H9 (cell line): ENCODE data around the gene RNF224. TPM values are rescaled to one million over a fixed set of nuclear protein-coding genes. Genes with fewer than 3 reads are reported as not detected.

Experiments
- DNase-seq: peaks from one replicate; pipeline ENCODE4 v3.0.0-alpha.2; 2017
- H2AFZ ChIP-seq: one replicate; pipeline ENCODE4 v1.6.1; 2013; ENCODE audit warnings: mild to moderate bottlenecking, low read length, control low read depth, moderate library complexity
- H2AK5ac ChIP-seq: 2 replicates; pipeline ENCODE4 v1.6.1; 2013; ENCODE audit warnings: low read length, control low read depth, mixed read lengths; ENCODE audit not compliant: insufficient read length
- H2BK120ac ChIP-seq: one replicate; pipeline ENCODE4 v1.6.1; 2013; ENCODE audit warnings: low read depth, mild to moderate bottlenecking, low read length, control low read depth, inconsistent platforms; ENCODE audit not compliant: poor library complexity, severe bottlenecking
- H2BK12ac ChIP-seq: 2 replicates; pipeline ENCODE4 v1.6.1; 2013; ENCODE audit warnings: low read length, control low read depth, mixed read lengths, low read depth; ENCODE audit not compliant: insufficient read length
- H2BK15ac ChIP-seq: 2 replicates; pipeline ENCODE4 v1.6.1; 2013; ENCODE audit warnings: low read depth, low read length, control low read depth
- H2BK20ac ChIP-seq: one replicate; pipeline ENCODE4 v1.6.1; 2013; ENCODE audit warnings: low read depth, mild to moderate bottlenecking, low read length, control low read depth, inconsistent platforms; ENCODE audit not compliant: poor library complexity, severe bottlenecking
- H2BK5ac ChIP-seq: 2 replicates; pipeline ENCODE4 v1.6.1; 2013; ENCODE audit warnings: low read length, control low read depth, mixed read lengths; ENCODE audit not compliant: insufficient read length
- H3K14ac ChIP-seq: 2 replicates; pipeline ENCODE4 v1.6.1; 2013; ENCODE audit warnings: low read length, control low read depth; ENCODE audit not compliant: insufficient read depth
- H3K18ac ChIP-seq: 2 replicates; pipeline ENCODE4 v1.6.1; 2013; ENCODE audit warnings: low read depth, mild to moderate bottlenecking, mixed read lengths, low read length, control low read depth; ENCODE audit not compliant: insufficient read length
- H3K23ac ChIP-seq: 2 replicates; pipeline ENCODE4 v1.6.1; 2013; ENCODE audit warnings: low read length, control low read depth, mixed read lengths, low read depth; ENCODE audit not compliant: insufficient read length
- H3K23me2 ChIP-seq: 2 replicates; pipeline ENCODE4 v1.6.1; 2013; ENCODE audit warnings: low read depth, mild to moderate bottlenecking, mixed read lengths, low read length, control low read depth; ENCODE audit not compliant: insufficient read length, poor library complexity, severe bottlenecking
- H3K27ac ChIP-seq: 2 replicates; pipeline ENCODE4 v1.5.1; 2013; ENCODE audit warnings: low read length, control low read depth, mixed read lengths, low read depth; ENCODE audit not compliant: insufficient read length
- H3K27me3 ChIP-seq: 2 replicates; pipeline ENCODE4 v1.6.1; 2013; ENCODE audit warnings: low read length, control low read depth, inconsistent platforms; ENCODE audit not compliant: insufficient read depth
- H3K4ac ChIP-seq: 2 replicates; pipeline ENCODE4 v1.6.1; 2013; ENCODE audit warnings: low read depth, mild to moderate bottlenecking, control low read depth, inconsistent platforms, low read length, moderate library complexity
- H3K4me1 ChIP-seq: 2 replicates; pipeline ENCODE4 v1.6.1; 2013; ENCODE audit warnings: low read length, control low read depth, inconsistent platforms; ENCODE audit not compliant: insufficient read depth
- H3K4me2 ChIP-seq: 2 replicates; pipeline ENCODE4 v1.6.1; 2013; ENCODE audit warnings: low read length, control low read depth, mixed read lengths; ENCODE audit not compliant: insufficient read length, insufficient read depth
- H3K56ac ChIP-seq: 2 replicates; pipeline ENCODE4 v1.6.1; 2013; ENCODE audit warnings: low read depth, mild to moderate bottlenecking, mixed read lengths, low read length, control low read depth; ENCODE audit not compliant: insufficient read length
- H3K79me1 ChIP-seq: 2 replicates; pipeline ENCODE4 v1.6.1; 2013; ENCODE audit warnings: low read depth, mild to moderate bottlenecking, moderate library complexity, low read length, control low read depth, inconsistent platforms; ENCODE audit not compliant: insufficient read depth, poor library complexity, severe bottlenecking
- H3K79me2 ChIP-seq: 2 replicates; pipeline ENCODE4 v1.6.1; 2013; ENCODE audit warnings: low read length, control low read depth, inconsistent platforms; ENCODE audit not compliant: insufficient read depth
- H3K9ac ChIP-seq: 2 replicates; pipeline ENCODE4 v1.6.1; 2013; ENCODE audit warnings: low read length, control low read depth, mixed read lengths; ENCODE audit not compliant: insufficient read length; ENCODE audit errors: extremely low read depth
- H3K9me3 ChIP-seq: one replicate; pipeline ENCODE4 v1.6.1; 2013; ENCODE audit warnings: low read depth, low read length, inconsistent platforms; ENCODE audit not compliant: control insufficient read depth
- H3T11ph ChIP-seq: one replicate; pipeline ENCODE4 v1.6.1; 2013; ENCODE audit warnings: mild to moderate bottlenecking, low read length, control low read depth, inconsistent platforms
- H4K20me1 ChIP-seq: one replicate; pipeline ENCODE4 v1.6.1; 2013; ENCODE audit not compliant: control insufficient read depth, insufficient read length, insufficient read depth
- H4K5ac ChIP-seq: 2 replicates; pipeline ENCODE4 v1.6.1; 2013; ENCODE audit warnings: low read depth, mild to moderate bottlenecking, mixed read lengths, low read length, control low read depth; ENCODE audit not compliant: insufficient read length
- H4K8ac ChIP-seq: replicated peaks from 2 replicates; pipeline ENCODE4 v1.6.1; 2013; ENCODE audit warnings: low read length, control low read depth, mixed read lengths, low read depth; ENCODE audit not compliant: insufficient read length
- H4K91ac ChIP-seq: 2 replicates; pipeline ENCODE4 v1.6.1; 2013; ENCODE audit warnings: low read depth, mild to moderate bottlenecking, moderate library complexity, mixed read lengths, low read length, control low read depth; ENCODE audit not compliant: insufficient read length
- H3K27ac Mint-ChIP-seq, 3 experiments: 2 replicates in 2 of 3; 3 replicates in 1 of 3; pipeline ENCODE4 v1.8.0; 2020 to 2021; ENCODE audit warnings: mixed read lengths in 3 of 3, mild to moderate bottlenecking in 1 of 3, moderate library complexity in 1 of 3
- H3K27me3 Mint-ChIP-seq: 2 replicates; pipeline ENCODE4 v1.8.0; 2021; ENCODE audit warnings: low read depth, mild to moderate bottlenecking, moderate library complexity, mixed read lengths
- H3K36me3 Mint-ChIP-seq, 3 experiments: 2 replicates in 2 of 3; 3 replicates in 1 of 3; pipeline ENCODE4 v1.8.0; 2020 to 2021; ENCODE audit warnings: low read depth in 3 of 3, mixed read lengths in 3 of 3; ENCODE audit not compliant: insufficient read depth in 1 of 3
- H3K4me1 Mint-ChIP-seq, 2 experiments: 2 replicates each; pipeline ENCODE4 v1.8.0; 2020; ENCODE audit warnings: mixed read lengths in 2 of 2
- H3K4me3 Mint-ChIP-seq, 2 experiments: 2 replicates in 1 of 2; 3 replicates in 1 of 2; pipeline ENCODE4 v1.8.0; 2020 to 2021; ENCODE audit warnings: mild to moderate bottlenecking in 2 of 2, mixed read lengths in 2 of 2, moderate library complexity in 1 of 2
- H3K9me3 Mint-ChIP-seq, 2 experiments: 2 replicates in 1 of 2; 3 replicates in 1 of 2; pipeline ENCODE4 v1.8.0; 2020; ENCODE audit warnings: mild to moderate bottlenecking in 2 of 2, mixed read lengths in 2 of 2, moderate library complexity in 1 of 2
- CTCF ChIP-seq: fragments of 200-600 bp; sonication (generic); conservative IDR thresholded peaks from 3 replicates; pipeline ENCODE4 v1.8.0; 2021; ENCODE audit warnings: antibody characterized with exemption, mild to moderate bottlenecking
- WGBS: extraction: QIAGEN DNeasy Blood & Tissue Kit; methylation state at CpG from one replicate; pipeline ENCODE4 v1.1.7; 2013; ENCODE audit warnings: missing lambda C conversion rate, low lambda C conversion rate, mixed read lengths; ENCODE audit not compliant: insufficient read length; ENCODE audit errors: extremely low coverage; 5-methylcytosine and 5-hydroxymethylcytosine counted together
- total RNA-seq: library from RNA; stranded (reverse); gene quantifications from 2 replicates; pipeline ENCODE4 v1.2.1, GENCODE V29; 2021

RNF224 gene
- total RNA-seq, 1 experiment from 2014 or later, result 0.15 TPM

DNA sequence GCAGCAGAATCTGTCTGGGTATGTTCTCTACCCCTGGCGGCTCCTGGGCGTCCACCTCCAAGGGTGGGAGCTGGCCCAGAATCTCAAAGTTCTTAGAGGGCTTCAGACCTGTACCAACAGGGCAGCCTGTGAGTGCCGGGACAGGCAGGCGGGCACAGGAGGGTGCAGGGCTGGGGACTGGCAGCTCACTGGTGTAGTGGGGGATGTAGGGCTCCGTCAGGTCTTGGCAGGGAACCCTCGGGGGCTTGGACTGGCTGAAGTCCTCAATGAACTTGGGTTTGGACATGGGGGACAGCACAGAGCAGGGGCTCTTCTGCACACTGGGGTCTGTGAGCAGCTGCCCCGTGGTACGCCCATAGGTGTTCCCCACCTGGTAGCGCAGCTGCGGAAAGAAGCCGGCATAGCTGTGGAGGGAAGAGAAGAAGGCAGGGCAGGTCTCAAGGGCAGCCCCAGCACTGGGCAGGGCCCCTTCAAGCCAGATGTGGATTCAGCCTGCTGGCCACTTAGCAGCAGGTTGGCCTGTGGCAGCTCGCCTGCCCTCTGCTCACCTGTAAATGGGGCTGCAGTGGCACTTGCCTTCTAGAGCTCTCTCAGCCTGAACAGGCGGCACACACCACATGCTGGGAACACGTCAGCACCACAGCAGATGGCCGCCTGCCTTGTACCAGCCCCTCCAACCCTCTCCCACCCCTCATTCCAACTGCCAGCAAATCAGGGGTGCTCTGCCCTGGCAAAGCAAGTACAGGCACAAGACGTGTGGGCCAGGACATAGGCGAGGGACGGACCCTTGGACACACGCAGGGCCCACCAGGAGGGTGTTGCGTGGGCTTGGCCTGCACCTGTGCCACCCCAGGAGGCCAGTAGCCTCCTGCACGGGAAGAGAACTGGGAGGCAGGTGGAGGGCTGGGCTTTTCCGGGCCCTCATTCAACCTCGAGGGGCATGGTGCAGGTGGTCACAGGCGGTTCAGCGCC is 18.4 kb downstream of the RNF224 start:
- Histone ChIP-seq H3K56ac (no peak overlapping the region), H3K9ac (no peak overlapping the region), H3K4ac (no peak overlapping the region), H2BK12ac (no peak overlapping the region), H3K79me1 (no peaks in the 10 kb centered on the region), H2AK5ac (no peak overlapping the region), H2BK5ac (no peak overlapping the region), H2BK15ac (no peak overlapping the region), H3K4me2 (no peak overlapping the region), H2BK20ac (no peak overlapping the region), H4K8ac (no peak overlapping the region), H3K27ac (no peak overlapping the region), H4K5ac (no peak overlapping the region), H3K18ac (no peak overlapping the region), H3T11ph (no peak overlapping the region), H3K27me3 (no peaks in the 10 kb centered on the region), H4K91ac (no peak overlapping the region), H3K4me1 (no peaks in the 10 kb centered on the region; the same call in 1 of the 2 replicates), H3K79me2 (no peaks in the 10 kb centered on the region), H2AFZ (no peak overlapping the region), H3K14ac (no peak overlapping the region; the same call in 1 of the 2 replicates), H3K23ac (no peak overlapping the region), H3K9me3 (no peaks in the 10 kb centered on the region), H2BK120ac (no peak overlapping the region), H4K20me1 (peaks cover 3% of the 10 kb centered on the region), H3K23me2 (peaks cover 12% of the 10 kb centered on the region)
- no peak for DNase-seq
- TF ChIP-seq CTCF, result no peak
- WGBS, result no CpG with 5 or more reads among the region's 25 CpGs
- H3K27me3 Mint-ChIP-seq, result peaks cover 40% of the 10 kb centered on the region
- H3K36me3 Mint-ChIP-seq, result peaks cover 19 to 26% (median 19%) of the 10 kb centered on the region in 3 experiments
- no peak overlapping the region; a peak in 1 of 5 replicates for H3K4me3 Mint-ChIP-seq
- peaks cover 17 to 25% of the 10 kb centered on the region in 2 experiments for H3K4me1 Mint-ChIP-seq
- no peak overlapping the region for H3K27ac Mint-ChIP-seq
- no peaks in the 10 kb centered on the region; a peak in 2 of 5 replicates for H3K9me3 Mint-ChIP-seq
